Smooth muscle cell (in vitro differentiated cells): ENCODE data around the gene LAMA5. TPM values are rescaled to one million over a fixed set of nuclear protein-coding genes. Genes with fewer than 3 reads are reported as not detected.

ENCODE experiments used
- DNase-seq: peaks from one replicate; lab custom pipeline; 2025; ENCODE audit not compliant: unreplicated experiment; lab: John Stamatoyannopoulos, UW
- H2AFZ ChIP-seq: fragments of 200-600 bp; sonication (generic); 2 replicates; pipeline ENCODE4 v1.6.0; 2016; ENCODE audit warnings: antibody characterized with exemption, low read depth, mild to moderate bottlenecking
- H3F3A ChIP-seq: fragments of 200-600 bp; sonication (generic); 2 replicates; pipeline ENCODE4 v1.6.0; 2017; ENCODE audit warnings: antibody characterized with exemption, low read depth
- H3K27ac ChIP-seq: fragments of 200-600 bp; sonication (generic); 2 replicates; pipeline ENCODE4 v1.5.1; 2016; ENCODE audit warnings: low read depth, mild to moderate bottlenecking
- H3K27me3 ChIP-seq: fragments of 200-600 bp; sonication (generic); 2 replicates; pipeline ENCODE4 v1.6.1; 2016; ENCODE audit warnings: low read depth, mild to moderate bottlenecking
- H3K36me3 ChIP-seq: fragments of 200-600 bp; sonication (generic); 2 replicates; pipeline ENCODE4 v1.5.1; 2016; ENCODE audit warnings: low read depth
- H3K4me1 ChIP-seq: fragments of 200-600 bp; sonication (generic); 2 replicates; pipeline ENCODE4 v1.5.1; 2016; ENCODE audit warnings: low read depth
- H3K4me2 ChIP-seq: fragments of 200-600 bp; sonication (generic); 2 replicates; pipeline ENCODE4 v1.6.0; 2016; ENCODE audit warnings: mild to moderate bottlenecking
- H3K4me3 ChIP-seq: fragments of 200-600 bp; sonication (generic); 2 replicates; pipeline ENCODE4 v1.5.1; 2016; ENCODE audit warnings: mild to moderate bottlenecking
- H3K79me2 ChIP-seq: fragments of 200-600 bp; sonication (generic); 2 replicates; pipeline ENCODE4 v1.6.0; 2016; ENCODE audit warnings: low read depth, mild to moderate bottlenecking
- H3K9ac ChIP-seq: fragments of 200-600 bp; sonication (generic); 2 replicates; pipeline ENCODE4 v1.6.0; 2016; ENCODE audit warnings: low read depth
- H3K9me3 ChIP-seq: fragments of 200-600 bp; sonication (generic); replicated peaks from 2 replicates; pipeline ENCODE4 v1.5.1; 2016; ENCODE audit warnings: low read depth
- H4K20me1 ChIP-seq: fragments of 200-600 bp; sonication (generic); 2 replicates; pipeline ENCODE4 v1.6.0; 2016; ENCODE audit warnings: low read depth
- CTCF ChIP-seq: fragments of 200-600 bp; sonication (generic); IDR thresholded peaks from 2 replicates; pipeline ENCODE4 v1.5.1; 2017; ENCODE audit warnings: borderline replicate concordance, mild to moderate bottlenecking, antibody characterized with exemption; ENCODE audit not compliant: insufficient read depth, poor library complexity, severe bottlenecking
- WGBS: methylation state at CpG from one replicate; pipeline ENCODE4 v1.1.7; 2016; ENCODE audit warnings: low lambda C conversion rate; 5-methylcytosine and 5-hydroxymethylcytosine counted together
- polyA plus RNA-seq: library from polyadenylated mRNA; unstranded; fragments of >200 nt; fragmentation: Nextera tagmentation; extraction: Ambion mirVana; gene quantifications from 2 replicates; pipeline ENCODE4 v1.2.1, GENCODE V29; 2016
- total RNA-seq: library from RNA; depleted of rRNA; stranded (reverse); fragments of >200 nt; gene quantifications from 2 replicates; pipeline ENCODE4 v1.2.3, GENCODE V29; 2014

Gene LAMA5
- total and polyA plus RNA-seq, 2 experiments from 2014 or later: 27.5 to 27.6 TPM

- Histone ChIP-seq H3K27ac (no peak overlapping the region), H3K79me2 (peaks cover 7% of the 10 kb centered on the region), H3F3A (no peaks in the 10 kb centered on the region), H3K9ac (no peak overlapping the region), H4K20me1 (peaks cover 6% of the 10 kb centered on the region), H3K4me2 (no peak overlapping the region), H2AFZ (no peak overlapping the region), H3K4me1 (peaks cover 7% of the 10 kb centered on the region), H3K27me3 (no peaks in the 10 kb centered on the region), H3K36me3 (no peaks in the 10 kb centered on the region), H3K9me3 (no peaks in the 10 kb centered on the region), H3K4me3 (no peak overlapping the region)
- no peak for DNase-seq
- peak; percentile 28 for TF ChIP-seq CTCF
- 81% methylated on average over 20 of the region's 21 CpGs for whole genome bisulfite sequencing
Measured at GRCh38 chr20:62401331-62401779, 34.2 kb upstream of the LAMA5 start.

DNA sequence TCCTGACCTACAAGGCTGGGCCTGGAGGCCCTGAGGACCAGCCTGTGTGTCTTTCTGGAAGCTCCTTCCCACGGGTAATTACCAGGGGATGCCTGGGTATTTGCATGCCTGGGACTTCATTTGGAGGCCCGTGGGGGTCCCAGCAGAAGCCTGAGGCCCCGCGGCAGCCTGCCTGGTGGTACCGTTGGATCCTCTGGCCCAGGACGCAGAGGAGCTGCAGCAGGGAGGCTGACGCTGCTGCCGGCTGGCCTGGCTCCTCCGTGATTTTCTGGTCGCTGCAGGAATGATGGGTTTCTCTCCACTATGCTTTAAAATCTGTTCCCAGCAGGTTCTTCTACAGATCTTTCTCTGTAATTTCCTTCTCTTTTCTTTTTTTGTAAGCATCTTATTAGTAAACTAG lies 33.4 kb upstream of the LAMA5 start:
- H3K4me3 ChIP-seq: no peak overlapping the region
- H3K9ac ChIP-seq: no peak overlapping the region
- 88% methylated on average over 10 of the region's 10 CpGs for WGBS
- no peak overlapping the region for H3K27ac ChIP-seq
- no peaks in the 10 kb centered on the region for H3F3A ChIP-seq
- H4K20me1 ChIP-seq: peaks cover 6% of the 10 kb centered on the region
- no peaks in the 10 kb centered on the region for H3K79me2 ChIP-seq
- H3K36me3 ChIP-seq: no peaks in the 10 kb centered on the region
- H2AFZ ChIP-seq: no peak overlapping the region
- no peak for TF ChIP-seq CTCF
- no peak overlapping the region for H3K4me2 ChIP-seq
- no peaks in the 10 kb centered on the region for H3K4me1 ChIP-seq
- H3K9me3 ChIP-seq: no peaks in the 10 kb centered on the region
- no peaks in the 10 kb centered on the region for H3K27me3 ChIP-seq
- DNase-seq: no peak

DNA sequence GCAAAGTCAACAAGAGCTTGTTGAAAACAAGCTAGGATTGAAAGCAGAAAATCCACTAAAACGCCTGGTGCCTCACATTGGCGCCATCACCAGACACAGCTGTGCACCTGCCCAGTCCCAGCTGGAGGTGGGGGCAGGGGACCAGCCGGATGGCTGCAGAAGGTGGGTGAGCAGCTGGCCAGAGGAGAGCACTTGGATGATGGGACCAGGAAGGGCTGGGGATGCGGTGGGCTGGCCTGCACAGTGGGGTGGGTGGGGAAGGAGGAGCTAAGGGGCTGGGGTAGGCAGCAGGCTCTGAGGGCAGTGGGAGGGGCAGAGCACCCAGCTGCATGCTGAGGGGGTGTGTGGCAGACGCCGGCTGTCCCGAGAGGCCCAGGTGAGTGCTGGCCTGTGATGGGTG lies 32.9 kb upstream of the LAMA5 start:
- no peak overlapping the region for H3K4me3 ChIP-seq
- no peak overlapping the region for H3K4me2 ChIP-seq
- H3K9me3 ChIP-seq: no peaks in the 10 kb centered on the region
- 97% methylated on average over 7 of the region's 7 CpGs for WGBS
- no peak overlapping the region for H3K27ac ChIP-seq
- no peaks in the 10 kb centered on the region for H3K27me3 ChIP-seq
- no peak overlapping the region for H3K9ac ChIP-seq
- TF ChIP-seq CTCF: no peak
- no peaks in the 10 kb centered on the region for H3K4me1 ChIP-seq
- H2AFZ ChIP-seq: no peak overlapping the region
- H3K79me2 ChIP-seq: no peaks in the 10 kb centered on the region
- no peak for DNase-seq
- H3K36me3 ChIP-seq: no peaks in the 10 kb centered on the region
- H3F3A ChIP-seq: no peaks in the 10 kb centered on the region
- peaks cover 6% of the 10 kb centered on the region for H4K20me1 ChIP-seq

DNA sequence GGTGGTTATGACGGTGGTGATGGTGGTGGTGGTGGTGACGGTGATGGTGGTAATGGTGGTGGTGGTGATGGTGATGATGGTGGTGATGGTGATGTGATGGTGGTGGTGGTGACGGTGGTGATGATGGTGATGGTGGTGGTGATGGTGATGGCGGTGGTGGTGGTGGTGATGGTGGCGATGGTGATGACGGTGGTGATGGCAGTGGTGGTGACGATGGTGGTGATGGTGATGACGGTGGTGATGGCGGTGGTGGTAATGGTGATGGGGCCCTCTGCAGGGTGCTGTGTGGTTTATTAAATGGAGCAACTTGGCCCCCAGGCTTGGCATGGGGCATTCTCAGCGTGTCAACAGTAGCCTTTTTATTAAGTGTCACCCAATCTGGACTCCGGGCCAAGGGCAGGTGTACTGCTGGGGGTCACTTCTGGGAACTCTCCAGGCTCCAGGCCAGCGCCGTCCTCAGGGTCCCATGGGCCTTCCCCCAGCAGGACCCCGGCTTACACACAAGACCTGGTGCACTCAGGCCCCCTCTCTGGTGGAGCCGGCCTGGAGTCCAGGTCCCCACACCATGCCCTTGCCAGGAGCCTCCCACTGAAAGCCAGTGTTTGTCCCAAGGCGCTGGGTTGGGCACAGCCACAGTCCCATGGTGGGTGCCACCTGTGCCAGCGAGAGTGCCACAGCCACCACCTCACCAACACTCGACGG lies 31.2 kb upstream of the LAMA5 start:
- WGBS: 89% methylated on average over 15 of the region's 19 CpGs
- DNase-seq: no peak
- Histone ChIP-seq H3K4me1 (no peaks in the 10 kb centered on the region), H3K79me2 (no peaks in the 10 kb centered on the region), H3K4me3 (no peak overlapping the region), H3K9ac (no peak overlapping the region), H3K27ac (no peak overlapping the region), H3F3A (no peaks in the 10 kb centered on the region), H3K36me3 (no peaks in the 10 kb centered on the region), H2AFZ (no peak overlapping the region), H3K27me3 (no peaks in the 10 kb centered on the region), H4K20me1 (no peaks in the 10 kb centered on the region), H3K4me2 (no peak overlapping the region), H3K9me3 (no peaks in the 10 kb centered on the region)
- TF ChIP-seq CTCF: no peak
